PC-3 (cell line): ENCODE results near the gene TPRN.

Source experiments
- EZH2 ChIP-seq: fragments of 300-600 bp; sonication (generic); IDR thresholded peaks from one replicate; pipeline ENCODE4 v1.6.1; 2017; ENCODE audit warnings: antibody characterized with exemption, mild to moderate bottlenecking, low read length; ENCODE audit not compliant: unreplicated experiment
- TF ChIP-seq, protein P1 (sequence below): fragments of 300-600 bp; sonication (generic); conservative IDR thresholded peaks from 2 replicates; pipeline ENCODE4 v1.5.1; 2017; ENCODE audit warnings: antibody characterized with exemption, low read depth, mild to moderate bottlenecking, low read length

DNA sequence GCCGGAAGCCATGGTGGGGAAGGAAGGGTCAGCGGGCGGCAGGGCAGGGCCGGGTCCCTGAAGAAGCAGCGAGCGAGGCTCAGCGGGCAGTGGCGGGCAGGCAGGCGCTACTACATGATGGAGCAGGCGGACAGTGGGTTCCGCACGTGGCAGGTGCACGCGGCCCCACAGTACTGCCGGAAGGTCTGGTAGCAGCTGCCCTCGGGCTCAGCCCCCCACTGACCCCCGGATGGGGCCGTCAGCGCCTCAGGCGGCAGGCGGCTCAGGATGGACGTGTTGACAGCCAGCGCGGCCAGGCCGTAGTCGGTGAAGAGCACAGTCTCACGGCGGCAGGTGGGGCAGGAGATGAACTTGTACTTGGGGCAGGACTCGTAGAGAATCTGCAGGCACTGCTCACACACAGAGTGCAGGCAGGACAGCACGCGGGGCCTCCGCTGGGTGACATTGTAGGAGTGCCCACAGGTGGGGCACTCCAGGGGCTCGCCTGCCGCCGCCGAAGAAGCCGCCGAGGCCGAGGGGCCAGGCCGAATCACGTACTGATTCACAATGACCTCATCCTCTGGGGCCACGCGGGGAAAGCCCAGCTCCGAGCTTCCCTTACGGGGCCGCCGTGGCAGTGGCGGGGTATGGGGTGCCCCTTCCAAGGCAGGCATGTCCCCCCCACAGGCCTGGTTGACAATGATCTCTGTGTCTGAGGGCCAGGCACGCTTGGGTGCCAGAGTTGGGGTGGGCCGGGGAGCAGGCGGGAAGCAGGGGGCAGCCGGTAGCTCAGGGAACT, 20.0 kb upstream of the TPRN start:
- no peak for TF ChIP-seq EZH2
- TF ChIP-seq, protein P1, sequence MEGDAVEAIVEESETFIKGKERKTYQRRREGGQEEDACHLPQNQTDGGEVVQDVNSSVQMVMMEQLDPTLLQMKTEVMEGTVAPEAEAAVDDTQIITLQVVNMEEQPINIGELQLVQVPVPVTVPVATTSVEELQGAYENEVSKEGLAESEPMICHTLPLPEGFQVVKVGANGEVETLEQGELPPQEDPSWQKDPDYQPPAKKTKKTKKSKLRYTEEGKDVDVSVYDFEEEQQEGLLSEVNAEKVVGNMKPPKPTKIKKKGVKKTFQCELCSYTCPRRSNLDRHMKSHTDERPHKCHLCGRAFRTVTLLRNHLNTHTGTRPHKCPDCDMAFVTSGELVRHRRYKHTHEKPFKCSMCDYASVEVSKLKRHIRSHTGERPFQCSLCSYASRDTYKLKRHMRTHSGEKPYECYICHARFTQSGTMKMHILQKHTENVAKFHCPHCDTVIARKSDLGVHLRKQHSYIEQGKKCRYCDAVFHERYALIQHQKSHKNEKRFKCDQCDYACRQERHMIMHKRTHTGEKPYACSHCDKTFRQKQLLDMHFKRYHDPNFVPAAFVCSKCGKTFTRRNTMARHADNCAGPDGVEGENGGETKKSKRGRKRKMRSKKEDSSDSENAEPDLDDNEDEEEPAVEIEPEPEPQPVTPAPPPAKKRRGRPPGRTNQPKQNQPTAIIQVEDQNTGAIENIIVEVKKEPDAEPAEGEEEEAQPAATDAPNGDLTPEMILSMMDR, result no peak
